HUES6 (cell line): Measurements from ENCODE around the gene IFRD2.

Experiments
- H3K27ac ChIP-seq: 2 replicates; pipeline ENCODE4 v1.7.0; 2013; ENCODE audit warnings: low read depth, mild to moderate bottlenecking, low read length, inconsistent platforms
- H3K27me3 ChIP-seq: 2 replicates; pipeline ENCODE4 v1.6.1; 2013; ENCODE audit warnings: low read length; ENCODE audit not compliant: control insufficient read depth, insufficient read depth
- H3K36me3 ChIP-seq: 2 replicates; pipeline ENCODE4 v1.6.1; 2013; ENCODE audit warnings: low read length; ENCODE audit not compliant: control insufficient read depth, insufficient read depth
- H3K4me1 ChIP-seq: 2 replicates; pipeline ENCODE4 v1.6.1; 2013; ENCODE audit warnings: low read length; ENCODE audit not compliant: control insufficient read depth, insufficient read depth
- H3K4me3 ChIP-seq: 2 replicates; pipeline ENCODE4 v1.5.1; 2013; ENCODE audit warnings: low read depth, low read length
- H3K9ac ChIP-seq: one replicate; pipeline ENCODE4 v1.6.1; 2013; ENCODE audit warnings: mild to moderate bottlenecking, low read length
- H3K9me3 ChIP-seq: 2 replicates; pipeline ENCODE4 v1.6.1; 2013; ENCODE audit warnings: low read depth, low read length; ENCODE audit not compliant: control insufficient read depth, insufficient read depth

Gene IFRD2

GRCh38 chr3:50268703-50269451 is 23.4 kb downstream of the IFRD2 start, which contains the start of gene SEMA3B:
Gene SEMA3B (plus strand): TSS chr3:50269147. CDS start chr3:50269241, 94 bp downstream.
- peaks cover 10% of the 10 kb centered on the region for H3K27me3 ChIP-seq
- peak within 1 kb of the TSS; percentile 42; the same call in 1 of the 2 replicates for H3K4me3 ChIP-seq

DNA sequence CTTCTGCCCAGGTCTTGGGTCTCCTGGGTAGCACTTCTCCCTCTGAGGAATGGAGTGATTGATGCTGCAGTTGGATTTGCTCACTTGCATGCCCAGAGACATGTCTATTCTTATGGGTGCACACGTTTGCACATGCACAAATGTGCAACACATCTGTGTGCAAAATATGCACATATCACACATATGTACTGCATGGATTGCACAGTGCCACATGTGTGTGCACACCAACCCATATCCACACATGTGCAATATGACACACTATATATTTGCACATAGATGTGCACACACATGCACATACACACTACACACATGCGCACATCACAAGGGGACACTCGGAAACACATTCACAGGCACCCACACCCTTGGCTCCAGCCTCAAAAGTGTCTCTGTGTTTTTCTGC is 24.0 kb downstream of the IFRD2 start:
- Histone ChIP-seq H3K4me3 (no peak overlapping the region), H3K4me1 (peaks cover 77% of the 10 kb centered on the region), H3K27ac (no peak overlapping the region), H3K27me3 (peaks cover 4% of the 10 kb centered on the region), H3K36me3 (no peaks in the 10 kb centered on the region), H3K9me3 (no peaks in the 10 kb centered on the region), H3K9ac (no peak overlapping the region)

More at GRCh38 chr3:50268703-50269451, 23.4 kb downstream of the IFRD2 start, which contains the start of gene SEMA3B:
- Histone ChIP-seq H3K36me3 (no peaks in the 10 kb centered on the region), H3K9me3 (no peaks in the 10 kb centered on the region), H3K27ac (no peak within 1 kb of the TSS), H3K4me1 (peaks cover 74% of the 10 kb centered on the region), H3K9ac (peak within 1 kb of the TSS; percentile 2)

DNA sequence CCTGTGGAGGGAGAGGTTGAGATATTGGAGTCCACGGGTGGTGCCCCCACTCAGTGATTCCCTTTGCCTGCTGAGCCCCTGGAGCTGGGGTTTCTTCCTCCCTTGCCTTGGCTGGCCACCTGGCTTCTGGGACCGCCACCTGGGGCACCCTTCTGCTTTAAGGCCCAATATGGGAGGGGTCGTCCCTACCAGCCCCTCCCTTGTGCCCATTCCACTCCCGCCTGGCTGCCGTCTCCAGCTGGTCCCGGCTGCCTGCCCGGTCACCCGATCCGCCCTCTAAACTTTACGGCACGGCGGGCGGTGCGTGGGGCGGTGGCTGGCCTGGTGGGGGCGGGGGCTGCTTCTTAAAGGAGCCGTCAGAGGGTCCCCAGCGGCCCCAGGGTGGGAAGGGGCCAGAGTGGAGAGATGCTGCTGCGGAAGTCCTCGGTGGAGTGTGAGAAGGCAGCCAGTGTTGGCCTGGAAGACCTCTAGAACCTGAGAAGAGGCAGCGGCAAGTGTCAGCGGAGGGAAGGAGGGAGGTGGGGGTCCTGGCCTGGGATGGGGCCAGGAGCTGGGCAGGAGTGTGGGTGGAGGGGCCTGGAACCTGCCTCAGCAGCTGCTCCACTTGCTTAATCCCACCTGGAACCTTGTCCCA is 24.8 kb downstream of the IFRD2 start:
- H3K4me3 ChIP-seq: peak overlapping the region; percentile 42
- no peaks in the 10 kb centered on the region for H3K36me3 ChIP-seq
- peaks cover 74% of the 10 kb centered on the region for H3K4me1 ChIP-seq
- H3K9me3 ChIP-seq: no peaks in the 10 kb centered on the region
- H3K9ac ChIP-seq: peak overlapping the region; percentile 27
- no peak overlapping the region for H3K27ac ChIP-seq
- H3K27me3 ChIP-seq: no peaks in the 10 kb centered on the region

- Histone ChIP-seq H3K9ac (no peak overlapping the region), H3K4me3 (peak overlapping the region; percentile 42), H3K27me3 (no peaks in the 10 kb centered on the region), H3K27ac (no peak overlapping the region), H3K4me1 (peaks cover 73% of the 10 kb centered on the region), H3K9me3 (no peaks in the 10 kb centered on the region), H3K36me3 (no peaks in the 10 kb centered on the region)
Measured at GRCh38 chr3:50266836-50267235, 25.4 kb downstream of the IFRD2 start.

- Histone ChIP-seq H3K27ac (no peak overlapping the region), H3K9ac (no peak overlapping the region), H3K4me1 (peaks cover 69% of the 10 kb centered on the region), H3K27me3 (no peaks in the 10 kb centered on the region), H3K9me3 (no peaks in the 10 kb centered on the region), H3K4me3 (no peak overlapping the region), H3K36me3 (no peaks in the 10 kb centered on the region)
Measured at GRCh38 chr3:50266017-50266416, 26.2 kb downstream of the IFRD2 start.

- Histone ChIP-seq H3K27me3 (no peaks in the 10 kb centered on the region), H3K36me3 (no peaks in the 10 kb centered on the region), H3K4me3 (no peak overlapping the region), H3K4me1 (peaks cover 73% of the 10 kb centered on the region), H3K27ac (peak overlapping the region; percentile 85), H3K9ac (peak overlapping the region; percentile 41), H3K9me3 (no peaks in the 10 kb centered on the region)
Measured at GRCh38 chr3:50265571-50265970, 26.7 kb downstream of the IFRD2 start.

DNA sequence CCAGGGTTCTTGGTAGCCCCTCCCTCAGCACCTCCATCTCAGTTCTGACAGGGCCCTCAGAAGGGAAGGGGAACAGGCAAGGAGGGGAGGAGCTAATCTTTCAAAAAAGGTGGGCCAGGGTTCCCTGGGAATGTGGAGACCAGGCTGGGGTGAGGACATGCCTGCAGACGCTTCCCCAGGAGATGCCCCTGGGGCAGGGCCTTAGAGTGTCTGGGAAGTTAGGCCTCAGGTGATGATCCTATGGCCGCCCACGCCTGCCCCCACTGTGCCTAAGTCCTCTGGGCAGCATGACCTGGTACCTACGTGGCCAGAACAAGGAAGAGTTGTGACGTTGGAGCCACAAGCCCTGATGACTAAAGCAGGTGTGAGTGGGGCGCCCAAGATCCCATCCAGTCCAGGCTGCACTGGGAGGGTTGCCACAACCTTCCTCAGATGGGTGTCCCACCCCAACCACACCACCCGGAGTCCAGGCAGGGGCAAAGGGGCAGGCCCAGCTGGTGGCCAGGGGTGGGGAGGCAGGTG is 27.2 kb downstream of the IFRD2 start:
- Histone ChIP-seq H3K4me3 (0 out of 2 replicates have a peak overlapping the region, but pooled peaks have one; percentile 3), H3K27ac (peak overlapping the region; percentile 85), H3K36me3 (no peaks in the 10 kb centered on the region), H3K4me1 (peaks cover 75% of the 10 kb centered on the region), H3K27me3 (no peaks in the 10 kb centered on the region), H3K9ac (peak overlapping the region; percentile 41), H3K9me3 (no peaks in the 10 kb centered on the region)

GRCh38 chr3:50264383-50264963 is 27.8 kb downstream of the IFRD2 start:
- Histone ChIP-seq H3K9ac (peak overlapping the region; percentile 64), H3K27me3 (no peaks in the 10 kb centered on the region), H3K27ac (peak overlapping the region; percentile 85; the same call in 1 of the 2 replicates), H3K9me3 (no peaks in the 10 kb centered on the region), H3K36me3 (no peaks in the 10 kb centered on the region), H3K4me1 (peaks cover 74% of the 10 kb centered on the region), H3K4me3 (peak overlapping the region; percentile 32)

DNA sequence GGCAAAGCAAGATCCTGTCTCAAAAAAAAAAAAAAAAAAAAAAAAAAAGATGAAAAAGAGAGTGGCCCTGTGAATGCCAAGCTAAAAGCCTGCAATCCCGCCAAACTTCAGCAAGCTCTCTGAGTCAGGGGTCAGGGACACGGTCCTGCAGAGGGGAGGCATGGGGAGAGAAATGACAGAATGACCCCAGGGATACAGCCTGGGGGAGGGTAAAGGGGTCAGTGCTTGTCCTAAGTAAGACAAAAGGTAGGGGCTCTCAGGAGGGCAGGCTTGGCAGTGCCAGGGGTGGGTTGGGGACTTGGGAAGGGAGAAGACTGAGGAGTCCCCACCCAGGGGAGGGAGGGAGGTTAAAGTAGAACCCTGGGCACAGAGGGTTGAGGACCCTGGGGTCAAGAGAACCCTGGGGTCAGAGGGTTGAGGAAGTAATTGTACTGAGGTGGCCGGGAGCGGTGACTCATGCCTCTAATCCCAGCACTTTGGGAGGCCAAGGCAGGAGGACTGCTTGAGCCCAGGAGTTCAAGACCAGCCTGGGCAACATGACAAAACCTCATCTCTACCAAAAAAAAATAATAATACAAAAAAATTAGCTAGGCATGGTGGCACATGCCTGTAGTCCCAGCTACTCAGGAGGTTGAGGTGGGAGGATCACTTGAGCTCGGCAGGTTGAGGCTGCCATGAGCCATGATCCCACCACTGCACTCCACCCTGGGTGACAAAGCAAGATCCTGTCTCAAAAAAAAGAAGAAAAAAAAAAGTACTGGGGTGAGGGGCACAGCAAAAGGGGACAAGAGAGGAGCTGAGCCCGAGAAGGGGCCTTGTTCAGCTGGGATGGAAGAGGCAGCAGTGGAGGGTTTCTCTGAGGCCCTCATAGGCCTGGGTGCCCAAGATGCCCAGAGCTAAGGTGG is 28.5 kb downstream of the IFRD2 start:
- H3K36me3 ChIP-seq: no peaks in the 10 kb centered on the region
- peak overlapping the region; percentile 64 for H3K9ac ChIP-seq
- H3K27ac ChIP-seq: peak overlapping the region; percentile 67; the same call in 1 of the 2 replicates
- H3K4me1 ChIP-seq: peaks cover 71% of the 10 kb centered on the region
- no peaks in the 10 kb centered on the region for H3K27me3 ChIP-seq
- no peaks in the 10 kb centered on the region for H3K9me3 ChIP-seq
- peak overlapping the region; percentile 32; the same call in 1 of the 2 replicates for H3K4me3 ChIP-seq

GRCh38 chr3:50262778-50263177 is 29.5 kb downstream of the IFRD2 start:
- Histone ChIP-seq H3K36me3 (peaks cover 7% of the 10 kb centered on the region), H3K9me3 (no peaks in the 10 kb centered on the region), H3K9ac (no peak overlapping the region), H3K4me1 (peaks cover 61% of the 10 kb centered on the region), H3K4me3 (no peak overlapping the region), H3K27ac (no peak overlapping the region), H3K27me3 (no peaks in the 10 kb centered on the region)
